ENCODE results near the gene ESR1. TPM values are rescaled to one million over a fixed set of nuclear protein-coding genes. Genes with fewer than 3 reads are reported as not detected.

Gene ESR1
- total and polyA plus RNA-seq, 9 of the 15 experiments (the other 6 are each of a cell fraction or from before 2014, with no cell fraction given): 0.03 to 0.27 (median 0.08) TPM; not detected in 1

GRCh38 chr6:152107973-152108372, 300.5 kb downstream of the ESR1 start:
- no peak overlapping the region for H3K9ac ChIP-seq (ENCODE audit: insufficient read depth in 1 of 2, low read depth in 2 of 2, low read length in 2 of 2)
- peaks cover 4 to 6% of the 10 kb centered on the region in 2 experiments; a peak in 3 of 5 replicates for H3K27me3 ChIP-seq (ENCODE audit: control insufficient read depth in 2 of 2, insufficient read depth in 2 of 2, low read length in 2 of 2)
- in situ Hi-C loops (cut with MboI) (no loop called here), intact Hi-C loops (cut with micrococcal nuclease) (no loop called here)
- POLR2A ChIA-PET: interaction anchor here (0.7 kb wide), 1 partner anchor 1221 kb away, joined by 3 read pairs; no protein-coding TSS in a partner anchor
- 3% methylated on average over 4 of the region's 4 CpGs for WGBS (ENCODE audit: insufficient coverage, low coverage, missing lambda C conversion rate)
- H4K20me1 ChIP-seq (replicated peaks; ENCODE audit: control insufficient read depth, insufficient read depth, low read length): no peaks in the 10 kb centered on the region
- H2AFZ ChIP-seq (ENCODE audit: low read depth, low read length): no peak overlapping the region
- FAIRE-seq: no peak
- no peak overlapping the region for H3K4me3 ChIP-seq
- H3K27ac ChIP-seq (ENCODE audit: extremely low read depth, low read depth, low read length): no peak overlapping the region
- TF ChIP-seq SRSF3 (IDR thresholded peaks at IDR 0.05; ENCODE audit: insufficient read depth, low read length) (no peak), TAF7 (tag; IDR thresholded peaks at IDR 0.05) (no peak), ZEB2 (IDR thresholded peaks at IDR 0.05) (no peak), RBM22 (IDR thresholded peaks at IDR 0.05; ENCODE audit: low read depth, low read length, poor library complexity, severe bottlenecking) (no peak), ZSCAN32 (CRISPR knock-in tag; IDR thresholded peaks at IDR 0.05) (no peak), ZNF253 (CRISPR knock-in tag; conservative IDR thresholded peaks at IDR 0.05) (no peak), CBFA2T2 (conservative IDR thresholded peaks at IDR 0.05) (no peak), CHCHD3 (CRISPR knock-in tag; IDR thresholded peaks at IDR 0.05) (no peak), CTBP1 (IDR thresholded peaks at IDR 0.05; ENCODE audit: borderline replicate concordance) (no peak), LCOR (CRISPR knock-in tag; IDR thresholded peaks at IDR 0.05) (no peak), MCM3 (IDR thresholded peaks at IDR 0.05) (no peak)
- TF ChIP-seq, protein P1, sequence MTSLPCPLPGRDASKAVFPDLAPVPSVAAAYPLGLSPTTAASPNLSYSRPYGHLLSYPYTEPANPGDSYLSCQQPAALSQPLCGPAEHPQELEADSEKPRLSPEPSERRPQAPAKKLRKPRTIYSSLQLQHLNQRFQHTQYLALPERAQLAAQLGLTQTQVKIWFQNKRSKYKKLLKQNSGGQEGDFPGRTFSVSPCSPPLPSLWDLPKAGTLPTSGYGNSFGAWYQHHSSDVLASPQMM (CRISPR knock-in tag; IDR thresholded peaks at IDR 0.05): no peak
- TF ChIP-seq, protein P2, sequence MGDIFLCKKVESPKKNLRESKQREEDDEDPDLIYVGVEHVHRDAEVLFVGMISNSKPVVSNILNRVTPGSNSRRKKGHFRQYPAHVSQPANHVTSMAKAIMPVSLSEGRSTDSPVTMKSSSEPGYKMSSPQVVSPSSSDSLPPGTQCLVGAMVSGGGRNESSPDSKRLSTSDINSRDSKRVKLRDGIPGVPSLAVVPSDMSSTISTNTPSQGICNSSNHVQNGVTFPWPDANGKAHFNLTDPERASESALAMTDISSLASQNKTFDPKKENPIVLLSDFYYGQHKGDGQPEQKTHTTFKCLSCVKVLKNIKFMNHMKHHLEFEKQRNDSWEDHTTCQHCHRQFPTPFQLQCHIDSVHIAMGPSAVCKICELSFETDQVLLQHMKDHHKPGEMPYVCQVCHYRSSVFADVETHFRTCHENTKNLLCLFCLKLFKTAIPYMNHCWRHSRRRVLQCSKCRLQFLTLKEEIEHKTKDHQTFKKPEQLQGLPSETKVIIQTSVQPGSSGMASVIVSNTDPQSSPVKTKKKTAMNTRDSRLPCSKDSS (IDR thresholded peaks at IDR 0.05; ENCODE audit: low read depth, partially characterized antibody): no peak
- no peaks in the 10 kb centered on the region for H3K9me1 ChIP-seq (ENCODE audit: control insufficient read depth, insufficient read depth, low read length)
- no peaks in the 10 kb centered on the region for H3K4me1 ChIP-seq (replicated peaks in 1 of 2; ENCODE audit: control insufficient read depth in 2 of 2, insufficient read depth in 2 of 2, low read length in 2 of 2)
- no peak for DNase-seq (ENCODE audit: extremely low read depth in 1 of 4, low spot score in 3 of 4)
- no peak for ATAC-seq
- CTCF ChIA-PET (ENCODE audit: low intra/inter-chr PET ratio): no interaction called here
- H3K4me2 ChIP-seq (ENCODE audit: insufficient read depth, low read length): no peak overlapping the region
- H3K9me3 ChIP-seq (replicated peaks; ENCODE audit: control insufficient read depth, insufficient read depth, low read depth, low read length): no peaks in the 10 kb centered on the region
- no TSS peak for BruUV-seq (replicated peaks)
- no peaks in the 10 kb centered on the region for H3K79me2 ChIP-seq (ENCODE audit: control insufficient read depth, insufficient read depth, low read length)
- H3K36me3 ChIP-seq (ENCODE audit: control insufficient read depth, insufficient read depth, low read length): no peaks in the 10 kb centered on the region
